Measurements from ENCODE around the gene PPP1R3D. TPM values are rescaled to one million over a fixed set of nuclear protein-coding genes. Genes with fewer than 3 reads are reported as not detected.

The PPP1R3D gene
- total RNA-seq, 2 experiments from 2014 or later, result 5.5 to 6.1 TPM

GRCh38 chr20:59949911-59950310 is 9.8 kb upstream of the PPP1R3D start:
- CTCF ChIA-PET, result interaction anchor here (1.5 to 1.8 kb wide), 3 partner anchors 10 to 16 kb away, joined by 4 to 7 read pairs (median 5); partner anchors contain the start of genes FAM217B and PPP1R3D
- POLR2A ChIA-PET, result interaction anchor here (1.4 kb wide), 1 partner anchor 10 kb away, joined by 9 read pairs; the partner anchor contains the start of genes FAM217B and PPP1R3D

GRCh38 chr20:59948828-59949720 is 9.0 kb upstream of the PPP1R3D start:
- POLR2A ChIA-PET, result interaction anchor here (1.2 kb wide), 1 partner anchor 10 kb away, joined by 4 read pairs; the partner anchor contains the start of gene PPP1R3D
- CTCF ChIA-PET, result interaction anchor here (1.8 kb wide), 2 partner anchors 9 to 15 kb away, joined by 4 to 7 read pairs; partner anchors contain the start of genes FAM217B and PPP1R3D

- ChIA-PET CTCF (interaction anchor here (1.8 kb wide), 1 partner anchor 14 kb away, joined by 4 read pairs; no protein-coding TSS in a partner anchor), POLR2A (interaction anchor here (1.2 kb wide), 1 partner anchor 9 kb away, joined by 4 read pairs; the partner anchor contains the start of gene PPP1R3D)
Observed at GRCh38 chr20:59948212-59948611, 8.1 kb upstream of the PPP1R3D start.

GRCh38 chr20:59947376-59947775 is 7.3 kb upstream of the PPP1R3D start:
- CTCF ChIA-PET, result interaction anchor here (1.6 kb wide), 2 partner anchors 13 to 110 kb away, joined by 3 to 7 read pairs; partner anchors contain the start of gene SYCP2
- POLR2A ChIA-PET, result no interaction called here

- ChIA-PET POLR2A (no interaction called here), CTCF (interaction anchor here (1.6 kb wide), 1 partner anchor 112 kb away, joined by 3 read pairs; no protein-coding TSS in a partner anchor)
Observed at GRCh38 chr20:59945731-59946130, 5.6 kb upstream of the PPP1R3D start.

DNA sequence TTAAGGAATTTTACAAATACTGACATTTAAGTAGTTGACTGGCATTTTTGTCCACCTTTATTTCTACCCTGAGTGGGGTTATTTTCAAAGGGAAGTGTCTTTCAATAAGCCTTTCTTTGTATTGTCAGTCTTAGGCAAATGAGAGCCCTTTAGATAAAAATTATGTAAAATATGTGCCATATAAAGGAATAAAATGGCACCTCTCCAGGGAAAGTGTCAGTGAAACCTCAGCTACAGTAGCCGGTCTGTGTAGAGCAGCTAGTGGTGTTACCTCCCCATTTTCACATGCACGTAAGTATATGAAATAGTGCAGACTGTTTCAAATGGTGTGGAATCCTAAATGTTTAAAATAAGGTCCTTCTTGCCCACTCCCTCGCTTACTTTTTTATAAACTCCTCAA is 5.1 kb upstream of the PPP1R3D start:
- CTCF ChIA-PET, result interaction anchor here (1.6 kb wide), 1 partner anchor 11 kb away, joined by 5 read pairs; no protein-coding TSS in a partner anchor
- POLR2A ChIA-PET, result interaction anchor here (0.7 kb wide), 1 partner anchor 9 kb away, joined by 3 read pairs; no protein-coding TSS in a partner anchor

DNA sequence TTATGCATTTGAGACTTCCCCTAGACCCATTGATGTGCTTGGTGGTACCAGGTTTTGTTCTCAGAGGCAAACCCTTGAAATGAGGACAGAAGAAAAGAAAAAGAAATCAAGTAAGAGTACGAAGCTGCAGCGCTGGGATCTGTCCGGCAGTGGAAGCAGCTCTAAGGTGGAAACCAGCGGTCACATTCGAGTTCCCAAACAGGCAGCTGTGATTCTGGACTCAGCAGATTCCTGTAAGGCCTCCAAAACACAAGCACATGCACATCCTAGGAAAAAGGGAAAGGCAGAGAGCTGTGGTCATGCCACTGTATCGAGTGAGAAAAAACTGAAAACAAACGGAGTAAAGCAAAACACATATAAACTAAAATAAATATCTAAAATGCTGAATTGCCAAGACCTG is 4.6 kb upstream of the PPP1R3D start:
- ChIA-PET POLR2A (interaction anchor here (0.7 kb wide), 1 partner anchor 9 kb away, joined by 3 read pairs; no protein-coding TSS in a partner anchor), CTCF (interaction anchor here (1.6 kb wide), 1 partner anchor 10 kb away, joined by 5 read pairs; no protein-coding TSS in a partner anchor)

DNA sequence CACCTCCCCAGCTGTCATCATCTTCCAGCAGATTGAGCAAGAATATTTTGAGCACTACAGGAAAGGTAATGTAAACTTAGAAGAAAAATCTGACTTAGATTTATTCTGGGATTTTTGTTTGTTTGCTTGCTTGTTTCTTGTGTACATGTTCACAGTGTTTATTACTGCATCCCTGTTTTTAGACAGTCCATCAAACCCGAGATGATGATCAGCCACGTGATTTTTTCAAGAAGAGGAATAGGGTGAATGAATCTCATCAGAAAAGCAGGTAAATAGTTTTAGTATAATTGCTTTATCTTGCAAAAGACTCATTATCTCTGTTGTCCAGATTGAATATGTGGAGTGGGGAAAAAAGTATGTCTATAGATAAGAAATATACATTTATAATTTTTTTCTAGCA is 2.1 kb upstream of the PPP1R3D start:
- ChIA-PET CTCF (no interaction called here), POLR2A (no interaction called here)

DNA sequence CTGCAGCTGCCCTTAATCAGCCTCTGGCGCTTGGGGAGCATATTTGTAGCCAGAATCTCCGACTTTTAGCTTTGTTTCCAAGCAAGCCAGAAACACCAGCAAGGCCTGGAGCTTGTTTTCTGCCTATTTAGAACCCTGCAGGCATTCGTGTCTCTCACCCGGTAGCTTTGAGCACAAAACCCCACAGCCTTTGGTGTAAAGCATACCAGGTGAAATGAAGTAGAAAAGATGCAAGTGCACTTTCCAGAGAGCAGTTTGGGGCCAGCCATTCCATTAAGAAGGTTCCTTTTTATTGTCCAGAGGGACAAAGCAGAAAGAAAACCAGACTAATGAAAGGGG is 820 bp upstream of the PPP1R3D start:
- CTCF ChIA-PET, result interaction anchor here (1.8 kb wide), 1 partner anchor 9 kb away, joined by 7 read pairs; no protein-coding TSS in a partner anchor
- POLR2A ChIA-PET, result interaction anchor here (1.3 kb wide), 1 partner anchor 9 kb away, joined by 9 read pairs; no protein-coding TSS in a partner anchor

GRCh38 chr20:59939879-59940128 is 301 bp downstream of the PPP1R3D start:
- CTCF ChIA-PET, result interaction anchor here (1.3 to 1.8 kb wide), 2 partner anchors 10 to 15 kb away, joined by 4 to 7 read pairs; no protein-coding TSS in a partner anchor
- POLR2A ChIA-PET, result interaction anchor here (0.6 to 1.3 kb wide), 3 partner anchors 8 to 11 kb away, joined by 3 to 9 read pairs (median 4); no protein-coding TSS in a partner anchor

- ChIA-PET CTCF (interaction anchor here (1.3 to 1.8 kb wide), 2 partner anchors 11 to 14 kb away, joined by 4 to 7 read pairs; no protein-coding TSS in a partner anchor), POLR2A (interaction anchor here (1.2 kb wide), 1 partner anchor 9 kb away, joined by 4 read pairs; no protein-coding TSS in a partner anchor)
Observed at GRCh38 chr20:59939052-59939878, 840 bp downstream of the PPP1R3D start.

GRCh38 chr20:59938696-59939051 is 1.4 kb downstream of the PPP1R3D start:
- POLR2A ChIA-PET, result no interaction called here
- CTCF ChIA-PET, result no interaction called here

- ChIA-PET POLR2A (no interaction called here), CTCF (no interaction called here)
Observed at GRCh38 chr20:59938221-59938620, 1.9 kb downstream of the PPP1R3D start.

DNA sequence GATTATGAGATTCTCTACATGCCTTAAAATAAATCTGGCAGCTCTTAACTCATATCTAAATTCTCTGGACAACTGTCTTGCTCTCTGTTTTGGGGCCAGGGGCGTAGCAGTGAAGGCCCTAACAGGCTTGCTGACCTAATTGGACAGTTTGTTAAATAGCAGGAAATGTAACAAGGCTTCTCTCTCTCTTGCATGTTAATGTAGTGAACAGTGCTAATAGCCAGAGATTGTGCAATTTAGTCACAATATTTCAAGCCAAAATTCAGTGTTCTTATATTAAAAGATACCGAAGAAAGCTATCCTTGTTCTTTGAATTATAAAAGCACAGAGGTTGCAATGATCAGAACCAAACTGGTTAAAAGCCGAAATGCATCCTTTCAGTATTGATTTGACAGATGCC is 3.0 kb downstream of the PPP1R3D start:
- CTCF ChIA-PET, result interaction anchor here (0.7 kb wide), 1 partner anchor 120 kb away, joined by 3 read pairs; no protein-coding TSS in a partner anchor
- POLR2A ChIA-PET, result no interaction called here

DNA sequence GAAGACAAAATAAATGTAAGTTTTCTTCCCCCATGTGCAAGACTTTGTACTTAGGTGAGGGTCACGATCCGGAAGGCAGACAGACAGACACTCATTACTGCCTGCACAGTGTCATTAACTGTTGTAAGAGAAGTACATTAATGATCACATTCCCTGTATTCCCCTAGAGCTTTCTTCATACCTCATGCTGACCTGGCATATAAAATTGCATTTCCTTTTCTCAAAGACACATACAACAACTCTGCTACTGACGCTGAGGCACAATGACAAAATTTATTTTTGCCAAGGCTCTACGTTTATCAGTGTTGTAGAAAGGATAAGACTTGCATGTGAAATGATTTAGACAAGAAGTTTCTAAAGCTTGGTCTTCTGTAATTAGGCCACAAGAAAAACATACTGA is 3.7 kb downstream of the PPP1R3D start:
- ChIA-PET POLR2A (no interaction called here), CTCF (interaction anchor here (0.7 kb wide), 1 partner anchor 121 kb away, joined by 3 read pairs; no protein-coding TSS in a partner anchor)

DNA sequence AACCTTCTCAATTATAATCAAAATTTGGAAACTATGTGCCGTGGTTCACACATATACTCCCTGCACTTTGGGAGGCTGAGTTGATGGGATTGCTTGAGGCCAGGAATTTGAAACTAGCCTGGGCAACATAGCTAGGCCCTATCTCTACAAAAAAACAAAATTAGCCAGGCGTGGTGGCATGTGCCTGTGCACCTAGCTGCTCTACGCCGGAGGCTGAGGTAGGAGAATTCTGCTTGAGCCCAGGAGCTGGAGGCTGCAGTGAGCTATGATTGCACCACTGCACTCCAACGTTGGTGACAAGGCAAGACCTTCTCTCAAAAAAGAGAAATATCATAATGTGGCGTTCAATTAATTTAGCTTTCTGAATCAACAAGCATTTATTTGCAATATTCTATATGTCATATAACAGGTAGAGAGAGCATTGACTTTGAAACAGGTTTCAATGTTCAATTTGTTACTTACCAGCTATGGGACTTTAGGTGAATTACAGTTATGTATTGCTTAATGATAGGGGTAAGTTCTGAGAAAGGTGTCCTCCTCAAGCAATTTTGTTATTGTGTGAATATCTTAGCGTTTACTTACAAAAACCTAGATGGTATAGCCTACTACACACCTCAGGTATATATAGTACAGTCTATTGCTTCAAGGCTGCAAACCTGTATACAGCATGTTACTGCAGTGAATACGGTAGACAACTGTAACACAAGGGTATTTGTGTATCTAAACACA is 4.5 kb downstream of the PPP1R3D start:
- ChIA-PET CTCF (interaction anchor here (1.9 kb wide), 1 partner anchor 15 kb away, joined by 5 read pairs; no protein-coding TSS in a partner anchor), POLR2A (no interaction called here)

GRCh38 chr20:59933849-59934585 is 6.1 kb downstream of the PPP1R3D start:
- POLR2A ChIA-PET, result no interaction called here
- CTCF ChIA-PET, result interaction anchor here (0.6 to 1.9 kb wide), 7 partner anchors 10 to 33 kb away, joined by 3 to 7 read pairs (median 4); no protein-coding TSS in a partner anchor

- CTCF ChIA-PET, result interaction anchor here (0.9 to 1.7 kb wide), 3 partner anchors 14 to 30 kb away, joined by 3 to 7 read pairs (median 4); no protein-coding TSS in a partner anchor
- POLR2A ChIA-PET, result no interaction called here
Observed at GRCh38 chr20:59933296-59933848, 6.7 kb downstream of the PPP1R3D start, which contains the start of gene SYCP2. Gene SYCP2 (minus strand): TSS chr20:59933637. CDS start chr20:59922413, 11,224 bp downstream.

Data from activated CD8-positive, alpha-beta memory T cell treated with anti-CD3 and anti-CD28 coated beads for 36 hours (primary cell).